ENCODE measurements around the gene CACNA1H. TPM values are rescaled to one million over a fixed set of nuclear protein-coding genes. Genes with fewer than 3 reads are reported as not detected.

CACNA1H gene
- total and polyA plus RNA-seq, 9 of the 15 experiments (the other 6 are each of a cell fraction or from before 2014, with no cell fraction given), result 0.10 to 0.18 TPM; not detected in 7

- no peak for TF ChIP-seq GABPB1 (CRISPR knock-in tag; IDR thresholded peaks at IDR 0.05)
- TF ChIP-seq SRF (CRISPR knock-in tag; IDR thresholded peaks at IDR 0.05), result no peak
- peak; percentile 61 for TF ChIP-seq L3MBTL2 (IDR thresholded peaks at IDR 0.05)
- no peak for TF ChIP-seq NCOA2 (IDR thresholded peaks at IDR 0.05; ENCODE audit: partially characterized antibody in 2 of 2)
- TF ChIP-seq ZNF274 (IDR thresholded peaks at IDR 0.05; ENCODE audit: borderline replicate concordance, low read depth, low read length), result no peak
- no peak for TF ChIP-seq POLR3G (IDR thresholded peaks at IDR 0.05; ENCODE audit: extremely low read depth, insufficient read length, insufficient replicate concordance)
- TF ChIP-seq TCF15 (CRISPR knock-in tag; IDR thresholded peaks at IDR 0.05), result no peak
- TF ChIP-seq, protein P1, sequence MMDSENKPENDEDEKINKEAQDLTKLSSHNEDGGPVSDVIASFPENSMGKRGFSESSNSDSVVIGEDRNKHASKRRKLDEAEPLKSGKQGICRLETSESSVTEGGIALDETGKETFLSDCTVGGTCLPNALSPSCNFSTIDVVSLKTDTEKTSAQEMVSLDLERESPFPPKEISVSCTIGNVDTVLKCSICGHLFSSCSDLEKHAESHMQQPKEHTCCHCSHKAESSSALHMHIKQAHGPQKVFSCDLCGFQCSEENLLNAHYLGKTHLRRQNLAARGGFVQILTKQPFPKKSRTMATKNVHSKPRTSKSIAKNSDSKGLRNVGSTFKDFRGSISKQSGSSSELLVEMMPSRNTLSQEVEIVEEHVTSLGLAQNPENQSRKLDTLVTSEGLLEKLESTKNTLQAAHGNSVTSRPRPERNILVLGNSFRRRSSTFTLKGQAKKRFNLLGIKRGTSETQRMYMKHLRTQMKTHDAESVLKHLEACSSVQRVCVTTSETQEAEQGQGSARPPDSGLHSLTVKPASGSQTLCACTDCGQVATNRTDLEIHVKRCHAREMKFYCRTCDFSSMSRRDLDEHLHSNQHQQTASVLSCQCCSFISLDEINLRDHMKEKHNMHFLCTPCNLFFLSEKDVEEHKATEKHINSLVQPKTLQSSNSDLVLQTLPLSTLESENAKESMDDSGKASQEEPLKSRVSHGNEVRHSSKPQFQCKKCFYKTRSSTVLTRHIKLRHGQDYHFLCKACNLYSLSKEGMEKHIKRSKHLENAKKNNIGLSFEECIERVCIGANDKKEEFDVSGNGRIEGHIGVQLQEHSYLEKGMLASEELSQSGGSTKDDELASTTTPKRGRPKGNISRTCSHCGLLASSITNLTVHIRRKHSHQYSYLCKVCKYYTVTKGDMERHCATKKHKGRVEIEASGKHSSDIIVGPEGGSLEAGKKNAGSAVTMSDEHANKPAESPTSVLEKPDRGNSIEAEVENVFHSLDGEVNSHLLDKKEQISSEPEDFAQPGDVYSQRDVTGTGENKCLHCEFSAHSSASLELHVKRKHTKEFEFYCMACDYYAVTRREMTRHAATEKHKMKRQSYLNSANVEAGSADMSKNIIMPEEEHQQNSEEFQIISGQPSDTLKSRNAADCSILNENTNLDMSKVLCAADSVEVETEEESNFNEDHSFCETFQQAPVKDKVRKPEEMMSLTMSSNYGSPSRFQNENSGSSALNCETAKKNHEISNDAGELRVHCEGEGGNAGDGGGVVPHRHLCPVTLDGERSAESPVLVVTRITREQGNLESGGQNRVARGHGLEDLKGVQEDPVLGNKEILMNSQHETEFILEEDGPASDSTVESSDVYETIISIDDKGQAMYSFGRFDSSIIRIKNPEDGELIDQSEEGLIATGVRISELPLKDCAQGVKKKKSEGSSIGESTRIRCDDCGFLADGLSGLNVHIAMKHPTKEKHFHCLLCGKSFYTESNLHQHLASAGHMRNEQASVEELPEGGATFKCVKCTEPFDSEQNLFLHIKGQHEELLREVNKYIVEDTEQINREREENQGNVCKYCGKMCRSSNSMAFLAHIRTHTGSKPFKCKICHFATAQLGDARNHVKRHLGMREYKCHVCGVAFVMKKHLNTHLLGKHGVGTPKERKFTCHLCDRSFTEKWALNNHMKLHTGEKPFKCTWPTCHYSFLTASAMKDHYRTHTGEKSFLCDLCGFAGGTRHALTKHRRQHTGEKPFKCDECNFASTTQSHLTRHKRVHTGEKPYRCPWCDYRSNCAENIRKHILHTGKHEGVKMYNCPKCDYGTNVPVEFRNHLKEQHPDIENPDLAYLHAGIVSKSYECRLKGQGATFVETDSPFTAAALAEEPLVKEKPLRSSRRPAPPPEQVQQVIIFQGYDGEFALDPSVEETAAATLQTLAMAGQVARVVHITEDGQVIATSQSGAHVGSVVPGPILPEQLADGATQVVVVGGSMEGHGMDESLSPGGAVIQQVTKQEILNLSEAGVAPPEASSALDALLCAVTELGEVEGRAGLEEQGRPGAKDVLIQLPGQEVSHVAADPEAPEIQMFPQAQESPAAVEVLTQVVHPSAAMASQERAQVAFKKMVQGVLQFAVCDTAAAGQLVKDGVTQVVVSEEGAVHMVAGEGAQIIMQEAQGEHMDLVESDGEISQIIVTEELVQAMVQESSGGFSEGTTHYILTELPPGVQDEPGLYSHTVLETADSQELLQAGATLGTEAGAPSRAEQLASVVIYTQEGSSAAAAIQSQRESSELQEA (IDR thresholded peaks at IDR 0.05; ENCODE audit: low read depth), result no peak
- TF ChIP-seq KDM1A (IDR thresholded peaks at IDR 0.05), result no peak
- TF ChIP-seq STAG1 (CRISPR knock-in tag; IDR thresholded peaks at IDR 0.05; ENCODE audit: borderline replicate concordance), result no peak
- TF ChIP-seq CSDE1 (IDR thresholded peaks at IDR 0.05), result no peak
- TF ChIP-seq PPARD (CRISPR knock-in tag; IDR thresholded peaks at IDR 0.05), result no peak
- TF ChIP-seq, protein P2, sequence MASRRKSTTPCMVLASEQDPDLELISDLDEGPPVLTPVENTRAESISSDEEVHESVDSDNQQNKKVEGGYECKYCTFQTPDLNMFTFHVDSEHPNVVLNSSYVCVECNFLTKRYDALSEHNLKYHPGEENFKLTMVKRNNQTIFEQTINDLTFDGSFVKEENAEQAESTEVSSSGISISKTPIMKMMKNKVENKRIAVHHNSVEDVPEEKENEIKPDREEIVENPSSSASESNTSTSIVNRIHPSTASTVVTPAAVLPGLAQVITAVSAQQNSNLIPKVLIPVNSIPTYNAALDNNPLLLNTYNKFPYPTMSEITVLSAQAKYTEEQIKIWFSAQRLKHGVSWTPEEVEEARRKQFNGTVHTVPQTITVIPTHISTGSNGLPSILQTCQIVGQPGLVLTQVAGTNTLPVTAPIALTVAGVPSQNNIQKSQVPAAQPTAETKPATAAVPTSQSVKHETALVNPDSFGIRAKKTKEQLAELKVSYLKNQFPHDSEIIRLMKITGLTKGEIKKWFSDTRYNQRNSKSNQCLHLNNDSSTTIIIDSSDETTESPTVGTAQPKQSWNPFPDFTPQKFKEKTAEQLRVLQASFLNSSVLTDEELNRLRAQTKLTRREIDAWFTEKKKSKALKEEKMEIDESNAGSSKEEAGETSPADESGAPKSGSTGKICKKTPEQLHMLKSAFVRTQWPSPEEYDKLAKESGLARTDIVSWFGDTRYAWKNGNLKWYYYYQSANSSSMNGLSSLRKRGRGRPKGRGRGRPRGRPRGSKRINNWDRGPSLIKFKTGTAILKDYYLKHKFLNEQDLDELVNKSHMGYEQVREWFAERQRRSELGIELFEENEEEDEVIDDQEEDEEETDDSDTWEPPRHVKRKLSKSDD (conservative IDR thresholded peaks at IDR 0.05; ENCODE audit: low read length), result no peak
- TF ChIP-seq SAFB2 (IDR thresholded peaks at IDR 0.05; ENCODE audit: borderline replicate concordance, low read depth, low read length, severe bottlenecking), result no peak
- peak in 1 of 2 experiments; percentile 63; a peak in 1 of 3 replicates for TF ChIP-seq CBX3 (IDR thresholded peaks at IDR 0.05; ENCODE audit: borderline replicate concordance in 1 of 2, low read length in 2 of 2)
- no peak for TF ChIP-seq CBFA2T2 (conservative IDR thresholded peaks at IDR 0.05)
- no peak for TF ChIP-seq HNRNPLL (IDR thresholded peaks at IDR 0.05; ENCODE audit: low read depth, low read length, poor library complexity, severe bottlenecking)
These were observed 40.4 kb downstream of the CACNA1H start (continued) for GRCh38 chr16:1193143-1193824.

Measured in K562 (cell line).